Activated CD8-positive, alpha-beta T cell treated with anti-CD3 and anti-CD28 coated beads for 36 hours (primary cell): ENCODE measurements around the gene TBC1D1. TPM values are rescaled to one million over a fixed set of nuclear protein-coding genes. Genes with fewer than 3 reads are reported as not detected.

Experiments used
- ATAC-seq: fragments of 200-7000 bp; cut with Tn5 transposase; one replicate; pipeline ENCODE4 v1.10.0; 2021; ENCODE audit warnings: mild to moderate bottlenecking, moderate library complexity
- CTCF ChIA-PET: fragments of 350-600 bp; sonication (Branson Sonifier 250); formaldehyde crosslinking; loops from one replicate; lab custom pipeline; 2021; ENCODE audit warnings: antibody characterized with exemption; lab: Charles Lee
- POLR2A ChIA-PET: fragments of 350-600 bp; sonication (Branson Sonifier 250); formaldehyde crosslinking; loops from one replicate; lab custom pipeline; 2021; ENCODE audit warnings: antibody characterized with exemption; lab: Charles Lee
- DNase-seq: peaks from one replicate; pipeline ENCODE4 v3.0.0-alpha.2; 2020
- H3K27ac Mint-ChIP-seq: one replicate; pipeline ENCODE4 v1.8.0; 2021; ENCODE audit warnings: mild to moderate bottlenecking, mixed read lengths
- H3K27me3 Mint-ChIP-seq: one replicate; pipeline ENCODE4 v1.8.0; 2021; ENCODE audit warnings: mixed read lengths
- H3K36me3 Mint-ChIP-seq: one replicate; pipeline ENCODE4 v1.8.0; 2021; ENCODE audit warnings: low read depth, mixed read lengths
- H3K4me1 Mint-ChIP-seq: one replicate; pipeline ENCODE4 v1.8.0; 2021; ENCODE audit warnings: low read depth, mixed read lengths
- H3K4me3 Mint-ChIP-seq: one replicate; pipeline ENCODE4 v1.8.0; 2021; ENCODE audit warnings: mild to moderate bottlenecking, moderate library complexity, mixed read lengths
- H3K9me3 Mint-ChIP-seq: one replicate; pipeline ENCODE4 v1.8.0; 2021; ENCODE audit warnings: mixed read lengths
- CTCF ChIP-seq: fragments of 200-600 bp; IDR thresholded peaks from one replicate; pipeline ENCODE4 v1.8.0; 2022; ENCODE audit warnings: antibody characterized with exemption, mild to moderate bottlenecking
- intact Hi-C: fragments of 100-400 bp; cut with micrococcal nuclease; formaldehyde crosslinking; loops from one replicate; pipeline ENCODE4 v1.10.0; 2022
- total RNA-seq, 2 experiments: library from RNA; stranded (reverse); gene quantifications; one replicate each; pipeline ENCODE4 v1.2.3, GENCODE V29; 2021

The TBC1D1 gene
- total RNA-seq, 2 experiments from 2014 or later, result 79.4 to 91.4 TPM

- no peak for TF ChIP-seq CTCF
- intact Hi-C loops, result no loop called here
- CTCF ChIA-PET, result no interaction called here
- DNase-seq (no peak), ATAC-seq (no peak)
- Mint-ChIP-seq H3K9me3 (no peaks in the 10 kb centered on the region), H3K27ac (no peak overlapping the region), H3K4me3 (no peak overlapping the region), H3K27me3 (no peaks in the 10 kb centered on the region), H3K36me3 (no peaks in the 10 kb centered on the region), H3K4me1 (peaks cover 42% of the 10 kb centered on the region)
- POLR2A ChIA-PET, result no interaction called here
Measured at GRCh38 chr4:37995981-37996775, 105.3 kb downstream of the TBC1D1 start.

DNA sequence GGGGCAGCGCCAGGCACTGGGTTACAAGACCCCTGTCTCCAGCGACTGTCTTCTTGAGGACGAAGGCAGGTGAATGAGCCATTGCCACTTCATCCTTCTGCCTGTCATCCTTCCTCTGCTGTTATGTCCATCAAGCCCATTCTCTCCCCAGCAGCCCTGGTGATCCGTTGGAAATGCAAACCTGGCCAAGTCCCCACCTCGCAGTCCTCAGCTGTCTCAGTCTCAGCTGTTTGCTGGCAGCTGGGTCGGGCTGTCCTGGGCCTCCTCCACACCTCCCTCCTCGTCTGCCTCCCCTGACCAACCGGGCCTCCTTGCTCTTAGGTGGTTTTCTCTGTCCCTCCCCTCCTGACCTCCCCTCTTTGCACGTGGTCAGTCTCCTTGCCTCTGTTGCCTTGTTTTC is 107.3 kb downstream of the TBC1D1 start:
- H3K36me3 Mint-ChIP-seq, result no peaks in the 10 kb centered on the region
- ChIA-PET CTCF (no interaction called here), POLR2A (no interaction called here)
- intact Hi-C loops, result no loop called here
- ATAC-seq (no peak), DNase-seq (no peak)
- no peak for TF ChIP-seq CTCF
- no peaks in the 10 kb centered on the region for H3K27me3 Mint-ChIP-seq
- no peaks in the 10 kb centered on the region for H3K9me3 Mint-ChIP-seq
- no peak overlapping the region for H3K4me3 Mint-ChIP-seq
- H3K4me1 Mint-ChIP-seq, result peaks cover 50% of the 10 kb centered on the region
- H3K27ac Mint-ChIP-seq, result no peak overlapping the region

DNA sequence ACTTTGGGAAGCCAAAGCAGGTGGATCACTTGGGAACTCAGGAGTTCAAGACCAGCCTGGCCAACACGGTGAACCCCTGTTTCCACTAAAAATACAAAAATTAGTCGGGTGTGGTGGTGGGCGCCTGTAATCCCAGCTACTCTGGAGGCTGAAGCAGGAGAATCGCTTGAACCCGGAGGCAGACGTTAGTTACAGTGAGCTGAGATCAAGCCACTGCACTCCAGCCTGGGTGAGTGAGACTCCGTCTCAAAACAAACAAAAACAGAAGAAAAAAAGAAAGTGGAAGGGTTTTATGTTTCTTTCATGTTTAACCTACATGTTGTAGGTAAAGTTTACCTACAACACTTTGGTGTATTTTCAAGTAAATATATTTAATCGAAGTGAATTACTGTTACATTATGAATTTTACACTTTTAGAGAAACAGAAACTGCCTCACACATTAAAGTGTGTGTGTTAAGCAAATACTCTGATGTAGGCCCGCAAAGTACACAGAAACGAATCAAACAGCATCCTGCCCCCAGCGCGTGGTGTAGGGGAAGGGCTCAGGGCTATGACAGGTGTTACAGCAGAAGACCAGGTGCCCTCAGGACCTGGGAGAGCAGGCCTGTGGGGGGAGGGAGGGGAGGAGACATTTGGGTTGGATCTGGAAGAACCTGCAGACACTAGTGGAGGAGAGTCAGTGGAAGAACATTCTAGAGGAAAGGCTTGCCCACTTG is 108.3 kb downstream of the TBC1D1 start:
- ChIA-PET CTCF (no interaction called here), POLR2A (no interaction called here)
- Mint-ChIP-seq H3K27ac (no peak overlapping the region), H3K36me3 (no peaks in the 10 kb centered on the region), H3K27me3 (no peaks in the 10 kb centered on the region), H3K4me3 (no peak overlapping the region), H3K9me3 (no peaks in the 10 kb centered on the region), H3K4me1 (peaks cover 55% of the 10 kb centered on the region)
- intact Hi-C loops, result no loop called here
- peak; percentile 43 for DNase-seq
- no peak for TF ChIP-seq CTCF
- peak; percentile 67 for ATAC-seq

GRCh38 chr4:37999965-38000364 is 109.1 kb downstream of the TBC1D1 start:
- CTCF ChIA-PET, result interaction anchor here (0.9 kb wide), 1 partner anchor 12 kb away, joined by 3 read pairs; no protein-coding TSS in a partner anchor
- H3K9me3 Mint-ChIP-seq, result no peaks in the 10 kb centered on the region
- DNase-seq (no peak), ATAC-seq (no peak)
- peaks cover 55% of the 10 kb centered on the region for H3K4me1 Mint-ChIP-seq
- no peaks in the 10 kb centered on the region for H3K27me3 Mint-ChIP-seq
- POLR2A ChIA-PET, result no interaction called here
- H3K4me3 Mint-ChIP-seq, result no peak overlapping the region
- no peaks in the 10 kb centered on the region for H3K36me3 Mint-ChIP-seq
- intact Hi-C loops, result no loop called here
- no peak overlapping the region for H3K27ac Mint-ChIP-seq
- no peak for TF ChIP-seq CTCF

DNA sequence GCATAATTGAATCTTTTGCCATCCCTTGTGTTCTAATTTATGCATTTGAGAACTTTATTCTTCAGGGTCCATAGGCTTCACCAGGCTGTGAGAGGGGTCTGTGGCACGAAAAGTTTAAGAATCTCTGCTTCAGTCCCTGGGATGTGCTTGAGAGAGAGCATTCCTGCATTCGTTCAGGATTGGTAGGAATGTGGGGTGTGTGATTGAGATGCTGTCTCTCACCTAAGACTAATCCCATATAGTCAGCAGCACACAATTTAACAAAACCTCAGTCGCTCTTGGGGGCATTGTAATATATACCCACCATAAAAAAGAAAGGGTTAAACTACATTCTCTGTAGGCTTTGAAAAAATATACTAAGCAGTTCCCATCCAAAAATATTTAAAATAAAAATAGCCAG is 111.0 kb downstream of the TBC1D1 start:
- H3K9me3 Mint-ChIP-seq, result no peaks in the 10 kb centered on the region
- DNase-seq, result no peak
- intact Hi-C loops, result no loop called here
- ChIA-PET POLR2A (no interaction called here), CTCF (interaction anchor here (2.4 kb wide), 1 partner anchor 34 kb away, joined by 7 read pairs; no protein-coding TSS in a partner anchor)
- H3K27ac Mint-ChIP-seq, result no peak overlapping the region
- no peak for TF ChIP-seq CTCF
- H3K4me3 Mint-ChIP-seq, result no peak overlapping the region
- no peaks in the 10 kb centered on the region for H3K27me3 Mint-ChIP-seq
- H3K36me3 Mint-ChIP-seq, result peaks cover 2% of the 10 kb centered on the region
- peaks cover 55% of the 10 kb centered on the region for H3K4me1 Mint-ChIP-seq
- no peak for ATAC-seq
